ENCODE measurements around the gene ZHX3. TPM values are rescaled to one million over a fixed set of nuclear protein-coding genes. Genes with fewer than 3 reads are reported as not detected.

The ZHX3 gene
- total and polyA plus RNA-seq, 2 of the 13 experiments (the other 11 are each of a cell fraction or from before 2014, with no cell fraction given) = 8.4 to 11.7 TPM

DNA sequence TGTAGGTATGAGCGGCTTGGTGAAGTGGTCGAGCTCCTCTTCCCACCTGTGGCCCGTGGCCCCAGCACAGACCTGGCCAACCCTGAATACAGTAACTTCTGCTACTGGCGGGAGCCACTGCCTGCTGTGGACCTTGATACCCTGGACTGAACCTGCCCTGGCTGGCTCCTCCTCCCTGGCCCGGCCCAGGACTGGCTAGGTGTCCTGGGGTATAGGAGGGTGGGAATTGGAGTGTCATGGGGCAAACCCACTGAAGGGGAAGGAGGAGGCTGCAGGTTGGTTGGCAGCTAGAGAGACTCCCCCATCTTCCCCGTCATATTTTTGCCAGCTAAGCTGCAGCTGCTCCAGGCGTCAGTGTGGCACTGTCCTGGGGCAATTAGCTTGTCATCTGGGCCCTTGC, 41.2 kb upstream of the ZHX3 start (continued):
- TF ChIP-seq TOPORS (CRISPR knock-in tag; IDR thresholded peaks at IDR 0.05) (0 out of 2 replicates have a peak, but pooled peaks have one; percentile 41), GFI1 (CRISPR knock-in tag; IDR thresholded peaks at IDR 0.05; ENCODE audit: borderline replicate concordance) (peak; percentile 47; the same call in 1 of the 2 replicates), ZFP36L1 (CRISPR knock-in tag; IDR thresholded peaks at IDR 0.05) (no peak), ZNF264 (CRISPR knock-in tag; IDR thresholded peaks at IDR 0.05) (0 out of 2 replicates have a peak, but pooled peaks have one; percentile 32), NCOR1 (IDR thresholded peaks at IDR 0.05; ENCODE audit: borderline replicate concordance, low read length) (0 out of 2 replicates have a peak, but pooled peaks have one; percentile 11), AKAP8 (CRISPR knock-in tag; IDR thresholded peaks at IDR 0.05) (no peak), KDM2A (CRISPR knock-in tag; IDR thresholded peaks at IDR 0.05; ENCODE audit: borderline replicate concordance, low read depth) (no peak; the same call in 1 of the 2 replicates), LCORL (IDR thresholded peaks at IDR 0.05) (no peak), LCORL (CRISPR knock-in tag; IDR thresholded peaks at IDR 0.05) (peak; percentile 62; the same call in 1 of the 2 replicates), NFRKB (IDR thresholded peaks at IDR 0.05) (no peak), NFKB2 (CRISPR knock-in tag; IDR thresholded peaks at IDR 0.05; ENCODE audit: borderline replicate concordance) (peak; percentile 35; the same call in 1 of the 2 replicates), STAG1 (CRISPR knock-in tag; IDR thresholded peaks at IDR 0.05) (0 out of 2 replicates have a peak, but pooled peaks have one; percentile 6), ZNF121 (CRISPR knock-in tag; IDR thresholded peaks at IDR 0.05) (peak; percentile 68), PAXIP1 (CRISPR knock-in tag; conservative IDR thresholded peaks at IDR 0.05) (peak; percentile 37; the same call in 1 of the 2 replicates), MAX (IDR thresholded peaks at IDR 0.05) (peak; percentile 20; the same call in 1 of the 2 replicates), PHF21A (CRISPR knock-in tag; IDR thresholded peaks at IDR 0.05) (peak; percentile 66; the same call in 1 of the 2 replicates), FOXC1 (CRISPR knock-in tag; IDR thresholded peaks at IDR 0.05; ENCODE audit: borderline replicate concordance) (0 out of 2 replicates have a peak, but pooled peaks have one; percentile 20), ZBTB33 (CRISPR knock-in tag; IDR thresholded peaks at IDR 0.05) (peak; percentile 86), XRCC5 (optimal IDR thresholded peaks at IDR 0.05; ENCODE audit: low read length) (peak; percentile 38), SP1 (IDR thresholded peaks at IDR 0.05) (no peak), SP1 (CRISPR knock-in tag; IDR thresholded peaks at IDR 0.05) (peak; percentile 37; the same call in 1 of the 2 replicates), ZFP91 (CRISPR knock-in tag; IDR thresholded peaks at IDR 0.05; ENCODE audit: borderline replicate concordance) (peak; percentile 65), RAD21 (CRISPR knock-in tag; IDR thresholded peaks at IDR 0.05) (peak; percentile 45; the same call in 1 of the 2 replicates), HNRNPL (IDR thresholded peaks at IDR 0.05; ENCODE audit: low read depth, low read length) (peak; percentile 72; the same call in 1 of the 2 replicates)
- TF ChIP-seq, protein P1, sequence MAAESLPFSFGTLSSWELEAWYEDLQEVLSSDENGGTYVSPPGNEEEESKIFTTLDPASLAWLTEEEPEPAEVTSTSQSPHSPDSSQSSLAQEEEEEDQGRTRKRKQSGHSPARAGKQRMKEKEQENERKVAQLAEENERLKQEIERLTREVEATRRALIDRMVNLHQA (CRISPR knock-in tag; IDR thresholded peaks at IDR 0.05) = no peak
